ENCODE measurements around the gene RBM33.

DNA sequence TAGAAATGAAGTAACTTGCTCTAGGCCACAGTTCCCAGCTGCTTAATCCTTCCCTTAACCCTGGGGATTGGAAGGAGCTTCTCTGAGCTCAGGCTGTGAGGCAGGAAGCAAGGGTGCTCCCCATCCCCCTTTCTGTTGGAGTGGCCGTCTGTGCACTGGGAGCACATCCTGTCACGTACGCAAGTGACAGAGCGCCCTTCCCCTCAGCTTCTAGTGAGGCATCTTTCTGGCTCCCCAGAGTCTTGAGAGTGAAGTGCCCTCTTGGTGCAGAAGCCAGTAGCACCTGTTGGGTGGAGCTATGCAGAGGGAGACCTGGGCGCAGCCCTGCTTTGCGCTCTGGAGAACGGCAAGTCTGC, 120.0 kb downstream of the RBM33 start:
- TF ChIP-seq BHLHE40 (IDR thresholded peaks at IDR 0.05; ENCODE audit: borderline replicate concordance) (no peak), NFRKB (IDR thresholded peaks at IDR 0.05) (no peak), ARNT (IDR thresholded peaks at IDR 0.05) (no peak), L3MBTL2 (conservative IDR thresholded peaks at IDR 0.05) (no peak), TARDBP (IDR thresholded peaks at IDR 0.05) (no peak), ZNF384 (IDR thresholded peaks at IDR 0.05) (no peak), SP1 (IDR thresholded peaks at IDR 0.05) (no peak), SUZ12 (IDR thresholded peaks at IDR 0.05) (no peak), FOXA1 (IDR thresholded peaks at IDR 0.05) (no peak), FOXK2 (IDR thresholded peaks at IDR 0.05) (no peak)
